Endodermal cell (in vitro differentiated cells): Measurements from ENCODE around the gene CKAP2L. TPM values are rescaled to one million over a fixed set of nuclear protein-coding genes. Genes with fewer than 3 reads are reported as not detected.

ENCODE experiments used
- DNase-seq: peaks from one replicate; pipeline ENCODE4 v3.0.0-alpha.2; 2017
- H3K27ac ChIP-seq: 2 replicates; pipeline ENCODE4 v1.5.1; 2013; ENCODE audit warnings: mild to moderate bottlenecking, low read depth, low read length, moderate library complexity
- H3K27me3 ChIP-seq: 2 replicates; pipeline ENCODE4 v1.6.1; 2013; ENCODE audit warnings: mild to moderate bottlenecking, low read length, moderate library complexity; ENCODE audit not compliant: insufficient read depth, control insufficient read depth, poor library complexity, severe bottlenecking
- H3K36me3 ChIP-seq: 2 replicates; pipeline ENCODE4 v1.7.0; 2013; ENCODE audit warnings: mild to moderate bottlenecking, low read length, moderate library complexity; ENCODE audit not compliant: control insufficient read depth, insufficient read depth
- H3K4me1 ChIP-seq: one replicate; pipeline ENCODE4 v1.7.0; 2013; ENCODE audit warnings: low read length; ENCODE audit not compliant: control insufficient read depth, insufficient read depth
- H3K4me3 ChIP-seq: 2 replicates; pipeline ENCODE4 v1.5.1; 2013; ENCODE audit warnings: mild to moderate bottlenecking, low read length, moderate library complexity
- H3K9ac ChIP-seq: 2 replicates; pipeline ENCODE4 v1.6.1; 2013; ENCODE audit warnings: mild to moderate bottlenecking, low read length, moderate library complexity; ENCODE audit not compliant: poor library complexity, severe bottlenecking; ENCODE audit errors: extremely low read depth
- H3K9me3 ChIP-seq: 2 replicates; pipeline ENCODE4 v1.6.1; 2013; ENCODE audit warnings: mild to moderate bottlenecking, low read length, moderate library complexity; ENCODE audit not compliant: control insufficient read depth
- H3K27ac Mint-ChIP-seq: 2 replicates; pipeline ENCODE4 v1.8.0; 2020; ENCODE audit warnings: mixed read lengths
- H3K27me3 Mint-ChIP-seq: 2 replicates; pipeline ENCODE4 v1.8.0; 2021; ENCODE audit warnings: mild to moderate bottlenecking, mixed read lengths; ENCODE audit not compliant: insufficient read depth
- H3K36me3 Mint-ChIP-seq: 2 replicates; pipeline ENCODE4 v1.8.0; 2020; ENCODE audit warnings: low read depth, mixed read lengths
- H3K4me1 Mint-ChIP-seq: 2 replicates; pipeline ENCODE4 v1.8.0; 2020; ENCODE audit warnings: mixed read lengths
- H3K4me3 Mint-ChIP-seq: 2 replicates; pipeline ENCODE4 v1.8.0; 2020; ENCODE audit warnings: mild to moderate bottlenecking, moderate library complexity, mixed read lengths
- H3K9me3 Mint-ChIP-seq: 2 replicates; pipeline ENCODE4 v1.8.0; 2020; ENCODE audit warnings: mild to moderate bottlenecking, mixed read lengths
- WGBS, 2 experiments: methylation state at CpG; one replicate each; pipeline versions ENCODE4 v1.1.5 to v1.1.7; 2013; ENCODE audit warnings: missing lambda C conversion rate in 2 of 2, mixed read lengths in 1 of 2; ENCODE audit not compliant: insufficient coverage in 1 of 2, insufficient read length in 1 of 2; 5-methylcytosine and 5-hydroxymethylcytosine counted together
- total RNA-seq, 2 donors: library from RNA; stranded (reverse); fragmentation: NEBNext Ultra II Directional in 1 of 2; extraction: Animal tissue kit (Norgen Biotek cat#: 25700) in 1 of 2; gene quantifications; 2 replicates in 1 of 2; 3 replicates in 1 of 2; pipeline ENCODE4 v1.2.1, GENCODE V29; 2021
- TF ChIP-seq, protein P1 (sequence below): fragments of 200-600 bp; sonication (generic); conservative IDR thresholded peaks from 2 replicates; pipeline ENCODE4 v1.5.0; 2021; ENCODE audit warnings: antibody characterized with exemption, mild to moderate bottlenecking

Gene CKAP2L
- total RNA-seq, 2 donors from 2014 or later, result 20.1 to 30.3 TPM

DNA sequence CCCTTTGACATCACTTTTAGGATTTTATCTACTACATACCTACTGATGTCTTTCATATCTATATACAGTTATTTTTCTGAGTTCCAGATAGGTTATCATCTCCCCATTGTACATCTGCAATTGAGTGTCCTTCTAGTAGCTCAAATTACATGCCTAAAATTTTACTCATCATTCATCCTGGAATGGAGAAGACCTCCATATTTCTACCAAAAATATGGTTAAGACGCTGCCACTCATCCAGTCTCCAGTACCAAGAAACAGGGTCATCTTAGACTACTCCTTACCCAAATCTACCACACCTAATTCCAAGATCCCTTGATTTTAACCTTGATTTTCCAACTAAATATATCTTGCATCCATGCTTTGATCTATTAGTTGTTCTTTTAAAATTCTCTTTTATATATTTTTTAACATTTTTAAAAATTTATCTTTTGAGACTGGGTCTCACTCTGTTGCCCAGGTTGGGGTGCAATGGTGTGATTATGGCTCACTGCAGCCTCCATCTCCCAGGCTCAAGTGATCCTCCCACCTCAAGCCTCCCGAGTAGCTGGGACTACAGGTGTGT is 8.6 kb upstream of the CKAP2L start:
- WGBS, 2 experiments, result 87 to 100% methylated on average over 2 of the region's 2 CpGs
- no peaks in the 10 kb centered on the region for H3K36me3 ChIP-seq
- H3K4me3 ChIP-seq, result no peak overlapping the region
- H3K27me3 Mint-ChIP-seq, result no peaks in the 10 kb centered on the region
- H3K4me1 ChIP-seq, result no peaks in the 10 kb centered on the region
- DNase-seq, result no peak
- no peak overlapping the region for H3K27ac ChIP-seq
- H3K36me3 Mint-ChIP-seq, result peaks cover 3% of the 10 kb centered on the region
- TF ChIP-seq, protein P1, sequence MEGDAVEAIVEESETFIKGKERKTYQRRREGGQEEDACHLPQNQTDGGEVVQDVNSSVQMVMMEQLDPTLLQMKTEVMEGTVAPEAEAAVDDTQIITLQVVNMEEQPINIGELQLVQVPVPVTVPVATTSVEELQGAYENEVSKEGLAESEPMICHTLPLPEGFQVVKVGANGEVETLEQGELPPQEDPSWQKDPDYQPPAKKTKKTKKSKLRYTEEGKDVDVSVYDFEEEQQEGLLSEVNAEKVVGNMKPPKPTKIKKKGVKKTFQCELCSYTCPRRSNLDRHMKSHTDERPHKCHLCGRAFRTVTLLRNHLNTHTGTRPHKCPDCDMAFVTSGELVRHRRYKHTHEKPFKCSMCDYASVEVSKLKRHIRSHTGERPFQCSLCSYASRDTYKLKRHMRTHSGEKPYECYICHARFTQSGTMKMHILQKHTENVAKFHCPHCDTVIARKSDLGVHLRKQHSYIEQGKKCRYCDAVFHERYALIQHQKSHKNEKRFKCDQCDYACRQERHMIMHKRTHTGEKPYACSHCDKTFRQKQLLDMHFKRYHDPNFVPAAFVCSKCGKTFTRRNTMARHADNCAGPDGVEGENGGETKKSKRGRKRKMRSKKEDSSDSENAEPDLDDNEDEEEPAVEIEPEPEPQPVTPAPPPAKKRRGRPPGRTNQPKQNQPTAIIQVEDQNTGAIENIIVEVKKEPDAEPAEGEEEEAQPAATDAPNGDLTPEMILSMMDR, result no peak
- peaks cover 4% of the 10 kb centered on the region for H3K9me3 ChIP-seq
- H3K27me3 ChIP-seq, result no peaks in the 10 kb centered on the region
- no peaks in the 10 kb centered on the region for H3K4me1 Mint-ChIP-seq
- H3K27ac Mint-ChIP-seq, result no peak overlapping the region
- no peak overlapping the region for H3K9ac ChIP-seq
- peaks cover under 1% of the 10 kb centered on the region for H3K9me3 Mint-ChIP-seq
- no peak overlapping the region for H3K4me3 Mint-ChIP-seq

DNA sequence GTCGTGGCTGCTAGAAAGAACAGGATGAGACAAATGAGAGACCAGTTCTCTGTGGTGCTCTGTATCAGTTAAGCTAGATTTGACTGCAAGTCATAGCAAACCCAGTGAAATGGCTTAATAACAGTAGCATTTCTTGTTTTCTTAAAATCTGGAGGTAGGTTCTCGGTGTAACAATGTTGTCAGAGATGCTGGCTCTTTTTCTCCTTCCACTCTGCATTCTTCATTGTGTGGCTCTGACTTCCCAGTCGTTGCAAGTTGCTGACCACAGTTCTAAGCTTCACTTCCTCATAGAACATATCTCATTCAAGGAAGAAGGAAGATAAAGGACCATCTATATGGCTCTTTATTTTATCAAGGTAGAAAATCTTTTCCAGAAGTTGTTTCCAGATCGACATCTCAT is 7.9 kb upstream of the CKAP2L start:
- no peak overlapping the region for H3K27ac Mint-ChIP-seq
- no peak for DNase-seq
- Histone ChIP-seq H3K36me3 (no peaks in the 10 kb centered on the region), H3K9me3 (peaks cover 10% of the 10 kb centered on the region), H3K27me3 (no peaks in the 10 kb centered on the region), H3K4me3 (no peak overlapping the region), H3K27ac (no peak overlapping the region), H3K4me1 (no peaks in the 10 kb centered on the region), H3K9ac (no peak overlapping the region)
- H3K4me3 Mint-ChIP-seq, result no peak overlapping the region
- WGBS, 2 experiments, result 79 to 86% methylated on average over 3 to 4 of the region's 4 CpGs
- TF ChIP-seq, protein P1, result no peak
- no peaks in the 10 kb centered on the region for H3K27me3 Mint-ChIP-seq
- no peaks in the 10 kb centered on the region for H3K4me1 Mint-ChIP-seq
- H3K9me3 Mint-ChIP-seq, result peaks cover 7% of the 10 kb centered on the region
- no peaks in the 10 kb centered on the region for H3K36me3 Mint-ChIP-seq

DNA sequence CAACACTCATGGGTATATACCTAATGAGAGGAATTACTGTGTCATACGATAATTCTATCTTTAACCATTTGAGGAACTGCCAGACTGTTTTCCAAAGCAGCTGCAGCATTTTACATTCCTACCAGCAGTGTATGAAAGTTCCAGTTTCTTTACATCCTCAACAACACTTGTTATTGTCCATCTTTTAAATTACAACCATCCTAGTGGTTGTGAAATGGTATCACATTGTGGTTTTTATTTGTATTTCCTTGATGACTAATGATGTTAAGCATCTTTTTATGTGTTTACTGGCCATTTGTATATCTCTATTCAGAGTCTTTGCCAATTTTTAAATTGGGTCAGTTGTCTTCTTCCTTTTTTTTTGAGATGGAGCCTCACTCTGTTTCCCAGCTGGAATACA is 4.0 kb upstream of the CKAP2L start:
- TF ChIP-seq, protein P1, result peak; percentile 43
- Histone ChIP-seq H3K27ac (no peak overlapping the region), H3K4me3 (no peak overlapping the region), H3K9me3 (peaks cover 13% of the 10 kb centered on the region), H3K27me3 (no peaks in the 10 kb centered on the region), H3K36me3 (no peaks in the 10 kb centered on the region), H3K9ac (no peak overlapping the region), H3K4me1 (peaks cover 3% of the 10 kb centered on the region)
- no peak for DNase-seq
- H3K9me3 Mint-ChIP-seq, result peaks cover 9% of the 10 kb centered on the region
- no peaks in the 10 kb centered on the region for H3K27me3 Mint-ChIP-seq
- no peak overlapping the region for H3K4me3 Mint-ChIP-seq
- H3K4me1 Mint-ChIP-seq, result peaks cover 4% of the 10 kb centered on the region
- no peak overlapping the region for H3K27ac Mint-ChIP-seq
- no peaks in the 10 kb centered on the region for H3K36me3 Mint-ChIP-seq
- 89 to 100% methylated on average over 1 of the region's 1 CpG for WGBS, 2 experiments
